HUES6 (cell line): ENCODE data around the gene SLC1A6.

ENCODE experiments used
- H3K27ac ChIP-seq: 2 replicates; pipeline ENCODE4 v1.7.0; 2013; ENCODE audit warnings: low read depth, mild to moderate bottlenecking, low read length, inconsistent platforms
- H3K27me3 ChIP-seq: 2 replicates; pipeline ENCODE4 v1.6.1; 2013; ENCODE audit warnings: low read length; ENCODE audit not compliant: control insufficient read depth, insufficient read depth
- H3K36me3 ChIP-seq: 2 replicates; pipeline ENCODE4 v1.6.1; 2013; ENCODE audit warnings: low read length; ENCODE audit not compliant: control insufficient read depth, insufficient read depth
- H3K4me1 ChIP-seq: 2 replicates; pipeline ENCODE4 v1.6.1; 2013; ENCODE audit warnings: low read length; ENCODE audit not compliant: control insufficient read depth, insufficient read depth
- H3K4me3 ChIP-seq: 2 replicates; pipeline ENCODE4 v1.5.1; 2013; ENCODE audit warnings: low read depth, low read length
- H3K9ac ChIP-seq: one replicate; pipeline ENCODE4 v1.6.1; 2013; ENCODE audit warnings: mild to moderate bottlenecking, low read length
- H3K9me3 ChIP-seq: 2 replicates; pipeline ENCODE4 v1.6.1; 2013; ENCODE audit warnings: low read depth, low read length; ENCODE audit not compliant: control insufficient read depth, insufficient read depth

The SLC1A6 gene

GRCh38 chr19:14916848-14917247, 62.8 kb downstream of the SLC1A6 start:
- no peak overlapping the region for H3K27ac ChIP-seq
- no peaks in the 10 kb centered on the region for H3K4me1 ChIP-seq
- H3K9ac ChIP-seq = no peak overlapping the region
- H3K27me3 ChIP-seq = peaks cover 15% of the 10 kb centered on the region; the same call in 1 of the 2 replicates
- no peak overlapping the region for H3K4me3 ChIP-seq
- no peaks in the 10 kb centered on the region for H3K36me3 ChIP-seq
- H3K9me3 ChIP-seq = no peaks in the 10 kb centered on the region

GRCh38 chr19:14915116-14915515, 64.5 kb downstream of the SLC1A6 start:
- Histone ChIP-seq H3K9ac (no peak overlapping the region), H3K4me1 (no peaks in the 10 kb centered on the region), H3K27ac (no peak overlapping the region), H3K9me3 (no peaks in the 10 kb centered on the region), H3K4me3 (no peak overlapping the region), H3K36me3 (no peaks in the 10 kb centered on the region), H3K27me3 (peaks cover 3% of the 10 kb centered on the region; the same call in 1 of the 2 replicates)

GRCh38 chr19:14906711-14907110, 73.0 kb downstream of the SLC1A6 start:
- Histone ChIP-seq H3K9ac (no peak overlapping the region), H3K4me3 (no peak overlapping the region), H3K4me1 (no peaks in the 10 kb centered on the region), H3K27me3 (peaks cover 25% of the 10 kb centered on the region), H3K27ac (no peak overlapping the region), H3K9me3 (no peaks in the 10 kb centered on the region), H3K36me3 (no peaks in the 10 kb centered on the region)

- no peak overlapping the region for H3K9ac ChIP-seq
- no peak overlapping the region for H3K4me3 ChIP-seq
- H3K4me1 ChIP-seq = no peaks in the 10 kb centered on the region
- H3K36me3 ChIP-seq = no peaks in the 10 kb centered on the region
- peaks cover 61% of the 10 kb centered on the region for H3K27me3 ChIP-seq
- no peaks in the 10 kb centered on the region for H3K9me3 ChIP-seq
- H3K27ac ChIP-seq = no peak overlapping the region
These were observed 77.9 kb downstream of the SLC1A6 start for GRCh38 chr19:14901675-14902260.
